ENCODE measurements around the gene METTL13. TPM values are rescaled to one million over a fixed set of nuclear protein-coding genes. Genes with fewer than 3 reads are reported as not detected.

METTL13 gene
- total and polyA plus RNA-seq, 2 donors (not counting 1 experiment from before 2014, with no cell fraction given) = 16.8 to 33.0 TPM

DNA sequence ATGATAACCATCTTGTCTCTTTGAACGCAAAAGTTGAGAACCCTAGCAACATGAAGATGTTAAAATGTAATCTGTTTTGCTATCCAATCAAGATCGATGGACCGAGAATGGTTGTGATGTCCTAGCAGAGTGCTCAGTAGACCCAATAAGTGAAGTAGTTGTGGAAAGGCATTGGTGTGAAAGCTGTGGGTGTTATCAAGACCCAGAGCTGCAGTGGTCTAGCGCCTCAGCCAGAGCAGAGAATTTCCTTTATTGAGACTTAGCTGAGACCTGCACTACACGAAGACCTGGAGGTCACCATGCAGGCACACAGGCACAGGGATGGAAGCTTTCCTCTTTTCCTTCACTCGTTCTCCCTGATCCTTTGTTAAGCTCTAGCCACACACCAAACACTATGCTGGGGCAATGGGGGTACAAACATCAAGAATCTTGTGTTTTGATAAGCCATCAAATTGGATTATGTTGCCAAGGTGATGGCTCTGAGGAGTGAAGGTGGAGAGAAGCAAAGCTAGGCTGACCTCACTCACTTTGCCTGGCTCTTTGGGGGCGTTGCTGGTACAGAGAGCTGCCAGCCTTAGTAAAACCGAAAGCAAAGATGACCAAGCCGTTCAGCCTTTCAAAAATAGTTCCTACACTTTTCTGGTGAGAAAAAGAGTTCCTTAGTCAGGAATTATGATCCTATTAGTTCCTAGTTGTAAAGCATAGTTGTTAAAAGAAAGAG is 24.1 kb downstream of the METTL13 start:
- peak overlapping the region; percentile 37 for H3K9ac ChIP-seq (ENCODE audit: low read length)
- H3K27ac ChIP-seq (ENCODE audit: low read length in 2 of 2) = no peak overlapping the region
- POLR2A ChIA-PET = interaction anchor here (1.2 kb wide), 1 partner anchor 24 kb away, joined by 3 read pairs; the partner anchor contains the start of gene METTL13
- CTCF ChIA-PET = interaction anchor here (0.5 to 10.1 kb wide), 4 partner anchors 118 to 194 kb away, joined by 3 to 234 read pairs (median 3); no protein-coding TSS in a partner anchor
- peaks cover 26% of the 10 kb centered on the region for H3K4me1 Mint-ChIP-seq
- H3K4me2 ChIP-seq (replicated peaks; ENCODE audit: low read depth, low read length, poor library complexity, severe bottlenecking) = peak overlapping the region; percentile 62
- no peaks in the 10 kb centered on the region for H3K27me3 Mint-ChIP-seq
- H3K4me1 ChIP-seq (ENCODE audit: control insufficient read depth in 2 of 2, insufficient read depth in 2 of 2, low read length in 2 of 2) = peaks cover 10 to 19% of the 10 kb centered on the region in 2 donors
- H3K36me3 ChIP-seq (replicated peaks in 1 of 2; ENCODE audit: control extremely low read depth in 1 of 2, control insufficient read depth in 1 of 2, extremely low read depth in 1 of 2, insufficient read depth in 2 of 2, low read length in 1 of 2) = no peaks in the 10 kb centered on the region
- H3K27me3 ChIP-seq (replicated peaks in 1 of 4; ENCODE audit: control extremely low read depth in 1 of 4, control insufficient read depth in 3 of 4, insufficient read depth in 4 of 4, low read length in 3 of 4) = no peaks in the 10 kb centered on the region
- H3K27ac Mint-ChIP-seq = no peak overlapping the region
- H3K4me3 Mint-ChIP-seq = peak overlapping the region; percentile 54
- no peaks in the 10 kb centered on the region for H3K9me3 ChIP-seq (ENCODE audit: control extremely low read depth in 1 of 3, control insufficient read depth in 2 of 3, insufficient read depth in 1 of 3, low read length in 2 of 3)
- WGBS (ENCODE audit: insufficient coverage) = 54% methylated on average over 6 of the region's 9 CpGs
- H3K79me2 ChIP-seq (ENCODE audit: control insufficient read depth, insufficient read depth, low read length) = no peaks in the 10 kb centered on the region
- H4K20me1 ChIP-seq (ENCODE audit: control insufficient read depth, insufficient read depth, low read length, poor library complexity, severe bottlenecking) = no peaks in the 10 kb centered on the region
- ATAC-seq (ENCODE audit: low read depth) (peak; percentile 47), DNase-seq (no peak)
- intact Hi-C loops (cut with micrococcal nuclease) = no loop called here
- peak overlapping the region; percentile 34 for H2AFZ ChIP-seq (ENCODE audit: insufficient read depth, low read depth, low read length, poor library complexity, severe bottlenecking)
- TF ChIP-seq EZH2 (IDR thresholded peaks at IDR 0.05; ENCODE audit: borderline replicate concordance, insufficient read depth, low read depth, low read length, poor library complexity, severe bottlenecking) (no peak), CTCF (IDR thresholded peaks at IDR 0.05) (no peak)
- H3K9me3 Mint-ChIP-seq (ENCODE audit: insufficient read depth) = no peaks in the 10 kb centered on the region
- H3K4me3 ChIP-seq (ENCODE audit: control extremely low read depth in 1 of 5, extremely low read depth in 1 of 5, insufficient read depth in 1 of 5, low read depth in 2 of 5, low read length in 4 of 5) = peak overlapping the region in 2 of 5 experiments; percentile 5 to 35

DNA sequence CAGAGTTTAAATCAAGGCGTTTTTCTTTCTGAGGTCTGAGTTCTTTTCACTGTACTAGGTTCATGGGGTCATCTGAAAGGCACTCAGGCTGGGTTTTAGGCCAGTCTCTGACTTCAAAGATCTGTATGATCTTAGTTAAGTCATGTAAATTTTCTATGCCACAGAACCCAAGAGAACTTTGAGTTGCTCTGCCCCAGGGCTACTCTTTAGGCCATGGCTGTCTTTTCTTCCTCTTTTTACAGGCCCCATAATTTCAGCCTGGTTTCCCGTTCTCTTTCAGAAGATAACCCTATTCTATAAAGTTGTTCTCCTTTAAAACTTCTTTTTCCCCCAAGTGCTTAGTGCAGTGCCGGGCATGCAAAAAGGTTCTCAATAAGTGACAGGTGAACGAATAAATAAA is 26.1 kb downstream of the METTL13 start:
- 100% methylated on average over 1 of the region's 4 CpGs for WGBS (ENCODE audit: insufficient coverage)
- ChIA-PET CTCF (interaction anchor here (0.9 to 1.4 kb wide), 2 partner anchors 10 to 178 kb away, joined by 4 to 5 read pairs; no protein-coding TSS in a partner anchor), POLR2A (no interaction called here)
- Mint-ChIP-seq H3K27me3 (no peaks in the 10 kb centered on the region), H3K27ac (peak overlapping the region; percentile 32), H3K4me1 (peaks cover 23% of the 10 kb centered on the region), H3K9me3 (ENCODE audit: insufficient read depth) (no peaks in the 10 kb centered on the region), H3K4me3 (no peak overlapping the region)
- peak overlapping the region in 1 of 2 donors; percentile 34 for H3K27ac ChIP-seq (ENCODE audit: low read length in 2 of 2)
- H3K36me3 ChIP-seq (replicated peaks in 1 of 2; ENCODE audit: control extremely low read depth in 1 of 2, control insufficient read depth in 1 of 2, extremely low read depth in 1 of 2, insufficient read depth in 2 of 2, low read length in 1 of 2) = no peaks in the 10 kb centered on the region
- H3K27me3 ChIP-seq (replicated peaks in 1 of 4; ENCODE audit: control extremely low read depth in 1 of 4, control insufficient read depth in 3 of 4, insufficient read depth in 4 of 4, low read length in 3 of 4) = no peaks in the 10 kb centered on the region
- H3K9ac ChIP-seq (ENCODE audit: low read length) = no peak overlapping the region
- H3K4me1 ChIP-seq (ENCODE audit: control insufficient read depth in 2 of 2, insufficient read depth in 2 of 2, low read length in 2 of 2) = peaks cover 10 to 19% of the 10 kb centered on the region in 2 donors
- no peaks in the 10 kb centered on the region for H3K79me2 ChIP-seq (ENCODE audit: control insufficient read depth, insufficient read depth, low read length)
- ATAC-seq (ENCODE audit: low read depth) (no peak), DNase-seq (no peak)
- no peak overlapping the region for H3K4me2 ChIP-seq (replicated peaks; ENCODE audit: low read depth, low read length, poor library complexity, severe bottlenecking)
- peak overlapping the region; percentile 4 for H2AFZ ChIP-seq (ENCODE audit: insufficient read depth, low read depth, low read length, poor library complexity, severe bottlenecking)
- TF ChIP-seq CTCF (IDR thresholded peaks at IDR 0.05) (no peak), EZH2 (IDR thresholded peaks at IDR 0.05; ENCODE audit: borderline replicate concordance, insufficient read depth, low read depth, low read length, poor library complexity, severe bottlenecking) (no peak)
- H3K9me3 ChIP-seq (ENCODE audit: control extremely low read depth in 1 of 3, control insufficient read depth in 2 of 3, insufficient read depth in 1 of 3, low read length in 2 of 3) = no peaks in the 10 kb centered on the region
- intact Hi-C loops (cut with micrococcal nuclease) = no loop called here
- H3K4me3 ChIP-seq (ENCODE audit: control extremely low read depth in 1 of 5, extremely low read depth in 1 of 5, insufficient read depth in 1 of 5, low read depth in 2 of 5, low read length in 4 of 5) = no peak overlapping the region
- H4K20me1 ChIP-seq (ENCODE audit: control insufficient read depth, insufficient read depth, low read length, poor library complexity, severe bottlenecking) = no peaks in the 10 kb centered on the region

All from B cell (primary cell).